Mononuclear cell (primary cell): Measurements from ENCODE around the gene FAM72B. TPM values are rescaled to one million over a fixed set of nuclear protein-coding genes. Genes with fewer than 3 reads are reported as not detected.
"Not testable (repeated sequence)": the region's sequence is repeated elsewhere in the genome, so short reads cannot be mapped to it uniquely, and the experiment has no call there.

Source experiments
- H3K27me3 ChIP-seq: 2 replicates; pipeline ENCODE4 v1.6.0; 2011; ENCODE audit warnings: low read length, control low read depth; ENCODE audit not compliant: insufficient read depth
- H3K4me1 ChIP-seq: 2 replicates; pipeline ENCODE4 v1.5.1; 2011; ENCODE audit warnings: mild to moderate bottlenecking, low read length, control low read depth; ENCODE audit not compliant: insufficient read depth
- H3K4me3 ChIP-seq: 2 replicates; pipeline ENCODE4 v1.5.1; 2011; ENCODE audit warnings: mild to moderate bottlenecking, low read length, moderate library complexity
- H3K9me3 ChIP-seq: 2 replicates; pipeline ENCODE4 v1.5.1; 2011; ENCODE audit warnings: low read depth, mild to moderate bottlenecking, control low read depth, low read length
- total RNA-seq: library from RNA; depleted of rRNA; stranded (reverse); fragments of >200 nt; gene quantifications from one replicate; pipeline ENCODE4 v1.2.3, GENCODE V29; 2012

The FAM72B gene
- total RNA-seq, 1 donor: 0.42 TPM

DNA sequence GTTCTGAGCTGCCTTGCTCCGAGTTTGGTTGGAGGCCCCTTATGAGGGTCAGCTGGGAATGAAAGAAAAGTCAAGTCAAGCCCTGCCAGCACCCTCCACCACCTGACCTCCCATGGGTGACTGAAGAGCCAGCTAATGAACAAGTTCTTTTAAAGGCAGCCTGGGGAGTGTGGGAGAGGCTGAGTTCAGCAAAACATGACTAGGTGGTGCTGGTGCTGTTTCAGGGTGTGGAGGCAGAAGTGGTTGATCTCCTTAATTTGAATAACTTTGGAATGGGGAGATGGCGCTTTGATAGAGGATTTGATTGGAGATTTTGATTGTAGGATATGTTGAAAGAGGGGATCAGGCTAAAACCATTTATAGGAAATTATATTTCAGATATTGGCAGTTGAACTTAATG is 23.2 kb upstream of the FAM72B start:
- not testable (repeated sequence) for H3K9me3 ChIP-seq, H3K4me1 ChIP-seq, H3K27me3 ChIP-seq, H3K4me3 ChIP-seq

DNA sequence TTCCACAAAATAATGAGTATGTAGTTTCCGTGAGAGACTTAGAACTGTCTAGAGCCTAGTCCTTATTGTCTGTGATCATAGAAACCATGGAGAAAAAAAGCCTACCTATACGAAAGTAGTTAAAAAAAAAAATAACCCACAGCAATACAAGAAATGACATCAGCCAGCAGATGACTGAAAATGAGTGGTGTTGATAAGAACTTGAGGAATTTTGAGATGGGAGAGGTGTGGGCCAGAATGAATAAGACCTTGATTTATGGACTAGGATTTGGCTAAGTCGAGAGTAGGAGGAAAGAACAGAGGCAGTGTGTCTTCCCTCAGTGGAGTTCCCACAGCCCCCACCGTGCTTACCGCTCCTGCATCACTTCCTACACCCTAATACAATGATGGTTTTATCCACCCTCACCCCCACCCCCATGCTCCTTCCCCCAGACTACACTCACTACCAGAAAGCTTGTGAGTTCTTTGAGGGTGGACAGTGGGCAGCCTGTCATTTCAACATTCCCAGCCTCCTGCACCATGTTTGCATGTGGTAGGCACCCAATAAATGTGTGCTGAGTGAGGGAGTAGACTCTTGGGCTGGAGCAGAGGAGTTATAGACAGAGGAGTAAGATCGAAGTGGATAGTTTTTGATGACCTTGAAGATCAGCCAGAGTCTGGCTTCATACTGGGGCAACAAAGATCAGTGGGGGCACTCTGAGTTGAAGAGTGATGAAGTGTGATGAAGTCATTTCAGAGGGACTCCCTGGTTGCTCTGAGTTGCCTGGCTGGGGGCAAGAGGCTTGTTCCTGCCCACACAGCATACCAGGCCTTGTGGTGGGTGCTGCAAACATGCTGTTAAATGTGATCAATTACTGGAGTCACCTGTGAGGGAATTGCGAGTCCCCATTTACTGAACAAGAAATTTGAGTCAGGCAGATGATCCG is 21.9 kb upstream of the FAM72B start:
- not testable (repeated sequence) for H3K4me3 ChIP-seq, H3K9me3 ChIP-seq, H3K27me3 ChIP-seq, H3K4me1 ChIP-seq

DNA sequence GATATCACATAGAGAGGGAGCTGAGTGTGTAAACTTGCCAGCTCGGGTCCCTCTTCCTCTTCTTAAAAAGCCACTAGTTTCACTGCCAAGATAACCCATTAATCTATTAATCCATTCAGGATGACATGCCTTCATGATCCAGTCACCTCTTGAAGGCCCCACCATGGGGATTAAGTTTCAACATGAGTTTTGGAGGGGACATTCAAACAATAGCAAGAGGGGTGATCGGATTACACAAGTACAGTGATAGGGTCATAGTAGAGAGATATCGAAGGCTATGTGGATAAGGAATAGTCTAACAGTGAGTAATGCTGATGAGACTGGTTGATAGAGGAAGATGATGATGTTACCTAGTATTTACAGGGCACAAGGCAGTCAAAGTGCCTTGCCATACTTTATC is 18.8 kb upstream of the FAM72B start:
- H3K27me3 ChIP-seq, H3K4me1 ChIP-seq, H3K4me3 ChIP-seq, H3K9me3 ChIP-seq: not testable (repeated sequence)

DNA sequence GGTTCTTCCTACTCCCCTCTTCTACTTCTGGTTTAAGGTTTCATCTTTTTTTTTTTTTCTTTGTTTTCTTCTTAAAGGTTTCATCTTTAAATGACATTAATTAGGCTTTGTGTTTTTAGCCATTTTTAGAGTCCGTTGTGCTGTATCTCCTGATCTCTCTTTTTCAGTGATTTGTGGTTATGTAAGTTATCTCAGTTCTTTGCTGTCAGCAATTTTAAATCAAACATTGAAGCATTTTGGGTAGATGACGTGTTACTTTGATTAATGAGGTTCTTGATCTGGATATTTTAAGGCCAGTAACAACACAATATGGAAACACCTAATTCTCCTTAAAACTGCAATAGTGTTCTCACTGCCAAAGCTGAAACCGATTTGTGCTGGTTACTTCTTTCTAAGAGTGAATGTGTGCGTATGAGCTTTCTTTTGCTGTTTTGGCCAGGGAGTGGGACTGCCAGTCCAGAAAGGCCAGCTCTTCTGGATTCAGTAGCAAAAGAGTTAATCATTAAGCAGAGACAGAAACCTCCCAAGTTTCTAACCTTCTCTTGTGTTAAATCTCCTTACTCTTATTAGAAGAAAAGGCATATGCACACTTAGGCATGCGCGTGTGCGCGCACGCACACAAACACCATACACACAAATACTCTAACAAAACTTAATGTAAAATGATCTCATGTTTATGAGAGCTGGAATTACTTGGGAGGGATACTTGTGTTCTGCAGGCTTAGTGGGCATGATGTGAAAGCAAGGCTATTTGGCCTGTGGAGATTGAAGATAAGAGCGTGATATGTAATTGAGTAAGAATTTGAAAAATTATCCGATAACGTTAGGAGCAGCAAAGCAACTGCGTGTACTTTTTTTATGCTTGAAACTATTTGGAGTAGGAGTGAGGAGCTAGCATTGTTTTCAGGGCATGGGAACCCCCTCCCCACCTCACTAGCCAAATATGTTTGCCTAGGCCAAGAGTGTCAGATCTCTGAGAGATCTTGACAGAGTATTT is 17.1 kb upstream of the FAM72B start:
- H3K4me1 ChIP-seq, H3K27me3 ChIP-seq, H3K9me3 ChIP-seq, H3K4me3 ChIP-seq: not testable (repeated sequence)

DNA sequence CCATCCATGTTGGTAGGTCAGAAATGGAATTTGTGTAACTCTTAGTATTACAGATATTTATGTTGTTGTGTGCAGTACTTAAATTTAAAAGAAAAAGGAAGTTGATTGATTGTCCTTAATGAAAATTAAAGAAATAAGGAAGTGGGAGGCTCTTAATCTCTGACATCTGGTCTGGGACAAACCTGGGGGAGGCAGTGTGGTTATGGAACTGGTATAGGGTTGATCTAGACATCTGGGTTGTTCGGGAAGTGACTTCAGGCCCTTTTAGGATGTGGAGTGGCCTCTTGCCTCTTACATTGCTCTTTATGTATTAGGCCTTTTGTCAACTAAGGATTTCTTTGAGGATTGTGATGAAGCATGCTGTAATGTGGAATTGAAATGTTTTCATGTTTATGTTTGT is 16.1 kb upstream of the FAM72B start:
- not testable (repeated sequence) for H3K4me1 ChIP-seq, H3K27me3 ChIP-seq, H3K9me3 ChIP-seq, H3K4me3 ChIP-seq

DNA sequence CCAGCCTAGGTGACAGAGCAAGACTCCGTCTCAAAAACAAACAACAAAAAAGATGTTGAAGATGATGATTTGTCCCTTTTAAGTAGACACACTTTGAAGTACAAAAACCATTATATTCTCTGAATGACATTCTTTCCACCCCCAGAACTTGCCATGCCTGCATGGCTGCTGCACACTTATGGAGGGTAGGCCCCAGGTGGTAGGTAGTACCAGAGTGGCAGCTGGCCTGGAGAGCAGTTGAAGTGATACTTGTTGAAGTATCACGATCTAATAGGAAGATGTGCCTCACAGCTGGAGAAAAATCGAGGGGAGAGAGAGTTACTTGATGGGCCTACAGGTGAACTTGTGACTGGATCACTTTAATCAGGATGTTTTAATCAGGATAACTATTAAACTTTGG is 15.6 kb upstream of the FAM72B start:
- H3K27me3 ChIP-seq, H3K4me1 ChIP-seq, H3K4me3 ChIP-seq, H3K9me3 ChIP-seq: not testable (repeated sequence)

DNA sequence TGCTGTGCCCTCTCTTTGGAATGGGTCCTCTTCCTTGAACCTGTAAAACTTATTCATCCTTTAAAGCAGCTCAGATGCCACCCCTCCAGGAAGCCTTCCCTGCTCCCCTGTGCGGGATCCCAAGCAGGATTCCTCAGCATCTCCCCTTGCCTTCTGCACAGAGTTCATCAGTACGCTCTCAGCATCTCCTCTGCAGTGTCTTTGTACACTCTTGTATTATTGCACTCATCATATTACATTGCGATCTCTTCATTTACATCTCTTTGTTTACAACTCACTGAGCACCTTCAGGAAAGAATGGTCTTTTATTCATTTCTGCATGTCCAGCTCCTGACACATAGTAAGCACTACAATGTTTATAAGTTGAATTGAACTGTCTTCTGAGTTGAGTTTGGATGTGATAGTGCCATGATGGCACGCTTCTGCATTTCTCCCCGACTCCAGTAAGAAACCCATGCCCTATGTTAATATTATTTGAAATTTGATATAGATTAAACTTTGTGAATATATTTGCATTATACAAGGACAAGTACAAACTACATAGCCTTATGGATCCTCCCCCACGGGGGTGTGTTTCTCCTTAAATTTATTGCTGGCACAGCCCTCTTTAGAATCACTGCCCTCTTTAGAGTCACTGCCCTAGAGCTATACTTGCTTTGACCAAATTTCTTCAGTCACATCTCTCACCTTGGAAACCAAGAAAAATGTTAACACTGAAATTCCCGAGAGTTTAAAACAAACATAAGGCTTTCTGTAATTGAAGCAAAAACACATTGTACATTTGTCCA is 13.1 kb upstream of the FAM72B start:
- H3K27me3 ChIP-seq, H3K4me3 ChIP-seq, H3K9me3 ChIP-seq, H3K4me1 ChIP-seq: not testable (repeated sequence)

DNA sequence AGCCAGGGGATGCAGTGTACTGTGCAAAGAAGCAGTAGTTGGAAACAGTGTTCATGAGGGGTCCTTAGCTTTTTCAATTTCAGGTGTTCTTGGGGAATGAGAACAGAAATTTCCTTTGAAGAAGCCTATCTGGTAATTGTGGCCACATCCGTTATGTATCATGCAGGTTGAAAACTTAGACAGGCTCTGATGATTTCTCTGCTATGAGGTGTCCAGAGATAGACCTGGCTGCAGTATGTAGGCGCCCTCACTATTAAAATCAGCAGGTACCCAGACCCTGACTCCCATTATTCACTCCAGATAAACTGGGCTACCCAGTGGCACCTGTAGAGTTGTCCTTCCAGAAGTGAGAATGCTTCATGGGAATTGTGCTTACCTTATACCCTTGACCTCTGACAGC is 8.4 kb upstream of the FAM72B start:
- not testable (repeated sequence) for H3K9me3 ChIP-seq, H3K27me3 ChIP-seq, H3K4me1 ChIP-seq, H3K4me3 ChIP-seq

DNA sequence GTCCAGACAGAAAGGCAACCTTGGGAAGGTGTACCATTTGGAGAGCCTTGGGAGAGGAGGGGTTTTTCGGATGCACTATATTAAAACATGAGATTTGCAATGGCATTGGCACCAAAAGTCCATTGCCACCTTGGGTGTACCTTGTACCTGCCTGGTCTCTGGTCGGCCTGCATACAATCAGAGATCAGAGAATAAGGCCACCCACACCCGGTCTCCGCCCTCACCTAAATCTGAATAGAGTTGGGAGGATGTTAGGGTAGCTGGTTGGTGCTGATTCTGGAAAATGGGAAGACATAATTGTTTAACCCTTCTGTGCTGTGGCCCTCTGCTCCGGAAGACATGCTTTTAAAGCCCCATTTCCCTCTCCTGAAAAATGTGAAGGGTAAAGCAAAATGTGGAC is 3.8 kb upstream of the FAM72B start:
- H3K27me3 ChIP-seq, H3K4me1 ChIP-seq, H3K9me3 ChIP-seq, H3K4me3 ChIP-seq: not testable (repeated sequence)

DNA sequence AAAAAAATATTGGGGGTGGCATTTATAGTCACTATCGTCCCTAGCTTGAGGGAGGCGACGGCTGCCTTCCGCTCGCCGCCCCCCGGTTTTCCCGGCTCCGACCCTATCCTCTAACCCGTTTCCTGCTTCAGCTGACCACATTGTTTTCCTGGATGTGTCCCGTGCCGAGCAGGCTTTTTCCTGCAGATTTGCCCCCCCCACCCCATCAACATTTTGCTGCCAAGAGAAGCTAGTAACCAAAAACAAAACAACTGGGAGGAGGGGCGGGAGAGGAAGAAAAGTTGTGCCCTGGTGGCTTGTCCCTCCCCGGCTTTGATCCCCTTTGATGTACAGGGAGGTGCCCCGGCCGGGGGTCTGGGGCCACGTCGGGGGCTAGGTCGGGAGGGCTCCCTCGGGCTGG is 2.1 kb upstream of the FAM72B start:
- not testable (repeated sequence) for H3K9me3 ChIP-seq, H3K4me1 ChIP-seq, H3K4me3 ChIP-seq, H3K27me3 ChIP-seq

DNA sequence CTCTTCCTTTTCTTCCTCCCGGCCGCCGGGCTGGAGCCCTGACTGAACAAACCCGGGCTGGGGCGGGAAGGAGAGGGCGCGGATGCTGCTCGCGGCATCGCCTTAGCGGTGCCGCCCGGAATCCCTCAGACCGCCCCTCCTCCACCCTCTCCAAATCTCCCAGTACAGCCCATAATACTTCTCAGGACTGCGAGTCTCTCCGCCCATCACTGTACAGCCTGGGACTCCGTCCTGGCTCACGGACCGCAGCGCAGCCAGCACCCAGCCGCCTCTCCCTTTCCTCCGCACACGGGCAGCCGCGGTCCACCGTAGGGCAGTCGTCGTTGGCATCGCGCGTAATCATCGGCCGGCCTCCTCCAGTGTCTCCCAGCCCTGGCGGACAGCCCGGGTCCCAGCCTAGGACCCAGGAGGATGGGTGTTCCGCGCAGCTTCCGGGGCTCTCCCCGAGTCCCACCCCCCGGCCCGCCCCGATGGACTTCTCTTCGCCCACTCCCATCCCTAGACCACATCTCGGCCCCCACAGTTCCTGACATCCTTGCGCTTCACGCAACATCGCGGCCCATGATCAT is 1.1 kb upstream of the FAM72B start:
- H3K4me3 ChIP-seq: peak overlapping the region; percentile 16
- H3K9me3 ChIP-seq, H3K27me3 ChIP-seq, H3K4me1 ChIP-seq: not testable (repeated sequence)

DNA sequence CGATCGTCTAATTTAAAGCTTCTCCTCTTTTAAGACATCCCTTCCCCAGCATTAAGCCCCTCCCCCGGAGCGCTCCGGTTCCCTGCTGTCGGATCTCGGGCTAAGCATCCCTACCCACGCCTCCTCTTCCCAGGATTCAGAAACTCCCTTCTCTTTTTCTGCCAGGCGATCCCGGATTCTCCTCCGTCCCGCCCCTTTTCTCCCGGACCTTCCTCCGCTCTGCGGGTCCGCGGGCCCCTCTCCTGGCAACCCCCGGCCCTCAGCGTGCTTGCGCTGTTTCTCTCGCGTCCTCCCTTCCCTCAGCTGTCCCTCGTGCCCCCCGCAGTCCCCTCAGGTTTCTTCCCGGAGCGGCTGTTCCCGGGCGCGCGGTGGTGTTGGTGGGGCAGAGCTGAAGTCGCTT is 273 bp downstream of the FAM72B start:
- H3K27me3 ChIP-seq, H3K4me1 ChIP-seq, H3K9me3 ChIP-seq: not testable (repeated sequence)
- peak overlapping the region; percentile 23 for H3K4me3 ChIP-seq

DNA sequence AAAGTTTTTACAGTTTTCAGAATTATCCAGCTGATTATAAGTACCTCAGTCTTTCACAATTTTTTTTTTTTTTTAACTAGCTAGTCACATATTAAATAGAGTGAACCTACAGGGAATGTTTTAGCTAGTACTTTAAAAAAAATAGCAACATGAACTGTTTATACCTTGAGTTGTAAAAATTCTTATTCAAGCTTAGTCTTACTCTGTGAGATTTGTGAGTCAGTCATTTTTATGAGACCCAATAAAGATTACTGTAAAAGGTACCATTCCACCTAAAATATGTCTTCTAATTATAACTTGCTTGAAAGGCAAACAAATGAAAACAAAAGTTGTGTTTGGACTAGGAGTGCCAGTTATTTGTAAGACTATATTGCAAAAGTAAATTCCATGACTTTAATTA is 5.9 kb downstream of the FAM72B start:
- not testable (repeated sequence) for H3K4me1 ChIP-seq, H3K4me3 ChIP-seq, H3K27me3 ChIP-seq, H3K9me3 ChIP-seq

DNA sequence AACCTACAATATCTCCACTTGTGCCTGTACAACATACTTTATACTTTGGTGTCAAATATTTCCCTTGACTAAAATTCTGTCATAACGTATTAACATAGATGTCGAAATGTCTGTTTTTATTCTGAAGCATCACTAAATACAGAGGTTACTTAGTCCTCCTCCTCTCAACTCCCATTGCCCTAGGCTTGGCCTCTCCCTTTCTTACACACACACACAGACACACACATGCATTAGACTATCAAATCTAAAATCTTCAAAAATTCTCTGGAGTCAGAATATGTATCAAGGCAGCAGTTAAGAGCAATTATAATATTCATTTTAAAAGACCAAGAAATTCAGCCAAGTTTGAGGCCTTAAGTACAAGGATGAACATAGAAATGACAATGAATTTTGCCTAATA is 7.5 kb downstream of the FAM72B start:
- H3K9me3 ChIP-seq, H3K4me1 ChIP-seq, H3K4me3 ChIP-seq, H3K27me3 ChIP-seq: not testable (repeated sequence)

DNA sequence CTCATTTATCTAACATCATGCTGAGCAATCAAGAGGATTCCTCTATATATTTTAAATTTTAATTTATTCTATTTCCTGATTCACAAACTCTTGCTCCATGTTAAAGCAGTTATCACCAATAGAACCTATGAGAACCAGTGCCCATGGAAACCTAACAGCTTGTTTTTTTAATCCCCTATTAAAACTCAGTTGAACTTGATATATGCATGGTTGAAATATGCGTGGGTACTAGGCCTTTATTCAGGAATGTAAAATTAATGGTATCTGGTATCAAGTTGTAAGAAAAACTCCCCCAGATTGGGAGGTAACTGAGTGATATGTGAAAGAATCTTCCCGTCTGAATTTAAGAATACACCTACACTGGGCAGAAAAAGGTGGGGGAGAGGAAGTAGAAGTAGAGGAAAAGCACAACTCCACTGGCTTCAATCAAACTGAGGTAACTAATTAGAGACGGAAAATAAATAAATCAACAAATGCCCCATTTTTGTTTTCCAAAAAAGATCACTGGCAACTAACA is 15.9 kb downstream of the FAM72B start:
- not testable (repeated sequence) for H3K9me3 ChIP-seq, H3K4me3 ChIP-seq, H3K4me1 ChIP-seq, H3K27me3 ChIP-seq
